SHP77 (cell line): ENCODE data around the gene VSTM4.

Experiments
- DNase-seq, 2 experiments: peaks; one replicate each; lab custom pipeline; 2025; lab: John Stamatoyannopoulos, UW

VSTM4 gene

DNA sequence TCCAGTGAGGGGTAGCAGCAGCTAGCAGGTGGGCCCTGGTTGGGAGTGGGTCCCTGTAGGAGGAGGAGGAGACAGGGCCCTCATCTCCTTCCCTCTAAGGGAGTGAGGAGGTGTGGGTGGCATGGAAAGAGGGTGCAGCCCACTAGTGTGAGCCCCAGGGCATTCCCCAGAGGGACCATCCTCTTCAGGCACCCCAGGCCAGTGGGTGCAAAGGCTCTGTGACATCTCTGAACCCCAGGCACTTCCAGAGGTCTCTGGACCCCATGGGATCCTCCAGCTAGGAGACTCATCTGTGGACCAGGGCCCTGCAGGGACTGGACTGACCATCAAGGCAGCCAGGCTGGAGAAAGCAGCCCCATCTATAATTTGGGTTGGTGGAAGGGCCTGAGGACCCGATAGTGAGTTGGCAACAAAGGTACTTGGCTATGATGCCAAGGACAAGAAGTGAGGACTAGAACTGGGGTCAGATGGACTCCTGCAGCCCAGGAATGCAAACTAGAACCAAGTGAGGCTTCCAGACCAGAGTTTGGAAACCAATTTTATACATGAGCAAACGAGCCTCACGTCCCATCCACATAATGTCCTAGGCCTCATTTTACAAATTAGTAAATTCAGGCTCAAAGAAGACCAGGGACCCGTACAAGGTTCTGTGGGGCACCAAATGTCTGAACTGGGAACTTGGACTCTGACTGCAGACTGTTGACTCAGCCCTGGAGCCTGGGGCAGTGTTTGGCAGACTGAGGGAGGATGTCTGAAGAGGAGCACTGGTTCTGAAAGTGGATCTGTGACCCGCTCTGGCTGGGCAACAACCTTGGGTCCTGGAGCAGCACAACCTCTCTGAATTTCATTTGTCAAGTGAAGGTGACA lies 1.4 kb upstream of the VSTM4 start:
- no peak for DNase-seq

DNA sequence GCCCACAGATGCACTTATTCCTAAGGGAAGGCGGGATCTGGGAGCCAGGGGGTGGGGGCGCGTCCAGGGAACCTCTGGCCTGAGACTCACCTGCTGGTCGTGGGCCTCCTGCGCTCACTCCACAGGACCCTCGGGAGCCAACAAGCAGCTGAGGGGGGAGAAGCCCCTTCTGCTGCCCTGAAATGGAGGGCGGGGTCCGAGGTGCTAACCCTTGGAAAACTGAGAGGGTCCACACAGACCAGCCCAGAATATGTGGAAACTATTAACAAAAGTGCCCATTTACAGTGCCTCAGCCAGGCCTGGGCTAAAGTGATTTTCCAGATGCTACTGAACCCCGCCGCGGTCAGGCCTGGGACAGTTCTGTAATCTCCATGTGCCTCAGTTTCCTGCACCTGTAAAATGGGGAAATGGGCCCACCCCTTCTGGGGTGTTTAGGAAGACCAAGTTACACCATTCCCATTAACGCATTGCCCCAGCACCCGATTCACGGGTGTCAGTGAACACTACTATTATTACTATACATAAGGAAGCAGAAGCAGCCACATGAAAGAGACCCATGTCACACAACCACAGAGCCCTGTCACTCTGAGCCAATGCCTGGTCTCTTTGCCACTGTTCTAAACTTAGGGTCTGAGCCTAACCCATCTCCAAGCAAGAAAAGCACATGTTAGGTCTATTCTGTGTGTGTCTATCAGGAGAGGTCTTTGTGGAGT lies 630 bp upstream of the VSTM4 start:
- no peak for DNase-seq

DNA sequence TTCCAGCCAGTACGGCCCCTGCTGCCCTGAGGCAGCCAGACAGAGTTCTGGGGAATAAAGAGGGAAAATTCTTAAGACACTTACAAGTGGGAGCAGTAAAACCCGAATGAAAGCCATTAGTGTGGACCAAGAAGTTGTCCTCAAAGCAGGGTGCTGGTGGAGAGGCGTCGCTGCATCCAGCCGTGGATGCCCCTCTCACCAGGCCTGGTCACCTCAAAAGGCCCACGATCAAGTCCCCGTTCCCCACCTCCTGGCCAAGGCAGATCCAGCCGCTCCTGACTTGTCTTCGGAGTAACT lies 656 bp downstream of the VSTM4 start:
- DNase-seq: no peak

DNA sequence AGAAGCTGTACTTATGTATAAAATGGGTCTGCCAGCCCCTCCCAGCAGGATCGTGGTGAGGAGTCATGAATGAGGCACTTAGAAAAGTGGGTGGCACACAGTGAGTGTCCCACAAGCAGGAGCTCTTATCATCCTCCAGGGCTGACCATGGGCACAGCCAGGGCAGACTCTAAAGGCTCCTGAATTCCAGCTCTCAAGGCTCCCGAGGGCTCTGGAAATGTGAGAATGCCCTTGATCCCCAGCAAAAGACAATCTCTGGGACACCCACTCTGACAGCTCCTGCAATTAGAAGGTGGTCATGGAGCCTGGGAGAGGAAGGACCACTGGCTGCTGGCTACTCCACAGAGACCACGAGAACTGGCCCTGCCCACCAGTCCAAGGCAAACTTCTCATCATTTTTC lies 1.6 kb downstream of the VSTM4 start:
- no peak for DNase-seq

GRCh38 chr10:49112851-49113250 lies 2.5 kb downstream of the VSTM4 start:
- no peak for DNase-seq

DNA sequence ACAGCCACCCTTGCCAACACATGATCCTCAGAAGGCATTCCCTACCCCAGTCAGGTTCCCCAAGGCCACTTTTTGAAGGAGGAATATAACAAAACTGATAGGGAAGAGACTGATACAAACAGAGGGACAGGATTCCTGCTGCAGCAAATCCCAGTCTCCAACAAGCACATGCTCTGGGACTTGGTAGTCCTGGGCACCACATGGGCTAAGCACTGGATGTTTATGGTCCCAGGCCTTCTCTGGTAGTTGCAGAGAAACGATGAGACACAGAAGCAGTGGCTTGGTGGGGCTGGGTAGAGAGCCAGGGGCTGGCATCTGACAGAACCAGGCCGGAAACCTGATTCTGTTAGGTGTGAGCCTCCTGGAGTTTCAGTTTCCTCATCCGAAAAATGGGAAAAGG lies 3.2 kb downstream of the VSTM4 start:
- DNase-seq: no peak

- DNase-seq: no peak
Measured at GRCh38 chr10:49111320-49111698, 4.0 kb downstream of the VSTM4 start.

DNA sequence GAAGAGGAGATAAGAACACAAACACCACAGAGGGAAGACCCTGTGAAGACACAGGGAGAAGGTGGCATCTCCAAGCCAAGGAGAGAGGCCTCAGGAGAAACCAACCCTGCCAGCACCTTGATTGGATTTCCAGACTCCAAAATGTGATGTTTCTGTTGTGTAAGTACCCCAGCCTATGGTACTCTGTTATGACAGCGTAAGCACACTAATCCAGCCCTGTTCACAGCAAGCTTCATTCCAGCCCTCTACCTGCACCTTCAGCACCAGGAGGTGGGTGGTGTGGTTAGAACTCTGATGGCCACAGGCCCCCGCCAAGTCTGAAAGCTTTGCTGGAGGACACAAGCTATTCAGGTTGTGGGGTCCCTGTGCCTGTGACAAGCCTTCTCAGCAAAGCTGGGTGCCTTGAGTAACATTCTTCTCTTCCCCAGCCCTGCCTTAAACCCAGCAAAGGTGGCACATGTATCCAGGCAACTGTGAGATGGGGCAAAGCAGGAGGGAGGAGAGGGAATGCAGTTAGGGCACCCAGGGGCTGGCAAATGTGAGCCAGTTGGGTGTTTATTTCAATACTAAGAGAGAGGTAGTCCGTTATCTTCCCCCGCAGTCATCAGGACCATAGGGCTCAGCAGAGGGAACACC lies 4.5 kb downstream of the VSTM4 start:
- DNase-seq: no peak

GRCh38 chr10:49109669-49110340 lies 5.5 kb downstream of the VSTM4 start:
- DNase-seq: no peak

GRCh38 chr10:49108656-49109055 lies 6.7 kb downstream of the VSTM4 start:
- DNase-seq: no peak

- no peak for DNase-seq
Measured at GRCh38 chr10:49107887-49108267, 7.4 kb downstream of the VSTM4 start.

DNA sequence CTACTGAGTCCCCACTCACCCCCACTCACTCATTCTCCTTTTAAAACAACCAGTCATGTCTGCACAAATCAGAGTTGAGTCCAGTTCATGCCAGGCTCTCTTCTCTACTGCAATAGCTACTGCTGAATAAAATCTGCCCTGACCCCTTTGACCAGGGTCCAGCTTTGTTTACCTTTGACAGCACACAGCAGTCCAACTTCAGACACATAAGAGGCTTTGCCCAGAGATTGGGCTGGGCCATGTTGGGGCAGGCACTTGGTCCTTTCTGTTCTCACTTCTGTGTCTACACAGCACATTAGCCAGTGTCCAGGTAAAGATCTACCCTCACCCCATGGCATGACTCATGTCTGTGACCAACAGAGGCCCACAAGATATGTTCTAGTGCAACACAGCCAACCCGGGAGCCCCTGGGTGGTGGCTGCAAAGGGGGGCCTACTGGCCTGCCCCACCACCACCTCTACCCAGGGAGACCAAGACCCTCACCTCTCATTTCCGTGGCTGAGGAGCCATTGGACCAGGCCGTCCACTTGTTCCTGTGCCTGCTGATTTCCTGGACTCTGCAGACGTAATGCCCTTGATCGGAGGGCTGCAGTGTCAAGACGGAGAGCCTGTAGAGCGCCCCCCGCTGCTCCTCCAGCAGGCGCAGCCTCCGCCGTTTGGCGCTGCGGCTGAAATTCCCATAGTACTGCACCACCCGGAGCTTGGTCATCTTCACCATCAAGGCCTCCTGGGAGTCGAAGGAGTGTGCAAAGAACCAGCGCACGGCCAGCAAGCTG lies 8.0 kb downstream of the VSTM4 start:
- no peak for DNase-seq

DNA sequence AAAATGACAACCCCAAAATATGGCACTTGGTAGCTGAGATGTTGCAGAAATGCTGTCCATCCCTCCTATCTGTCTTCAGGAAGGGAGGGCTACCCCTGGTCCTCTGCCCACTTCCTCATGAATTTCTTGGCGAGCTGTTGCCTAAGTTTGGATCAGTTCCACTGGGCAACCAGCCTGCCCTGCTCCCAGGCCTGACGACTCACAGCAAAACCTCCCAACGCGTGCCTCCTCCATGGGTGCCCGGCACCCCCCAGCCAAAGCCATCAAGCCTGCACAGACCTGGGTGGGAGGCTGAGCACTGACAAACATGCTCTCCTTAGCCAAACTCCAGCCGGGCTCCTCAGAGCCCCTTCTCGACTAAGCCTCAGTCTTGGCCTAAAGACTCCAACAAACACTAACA lies 8.9 kb downstream of the VSTM4 start:
- DNase-seq: no peak

GRCh38 chr10:49105076-49105475 lies 10.2 kb downstream of the VSTM4 start:
- DNase-seq: no peak

DNA sequence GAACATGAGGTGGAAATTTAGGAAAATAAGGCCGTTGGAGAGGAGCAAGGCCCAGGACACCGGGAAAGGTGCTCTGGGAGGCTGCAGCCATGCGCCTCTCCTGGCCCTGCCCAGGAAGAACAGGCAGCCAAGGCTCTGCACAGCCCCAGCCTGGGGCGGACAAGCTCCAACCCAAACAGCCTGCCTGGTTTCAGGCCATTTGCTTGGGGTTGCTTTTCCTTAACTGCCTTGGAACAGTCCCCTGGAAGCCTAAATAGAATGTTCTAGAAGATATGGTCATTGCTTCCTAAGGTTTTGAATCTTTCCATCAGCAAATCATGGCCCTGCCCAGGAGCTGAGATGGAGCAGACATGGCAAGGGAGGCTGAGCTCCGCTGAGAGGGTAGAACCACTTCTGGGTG lies 11.0 kb downstream of the VSTM4 start:
- DNase-seq: no peak

DNA sequence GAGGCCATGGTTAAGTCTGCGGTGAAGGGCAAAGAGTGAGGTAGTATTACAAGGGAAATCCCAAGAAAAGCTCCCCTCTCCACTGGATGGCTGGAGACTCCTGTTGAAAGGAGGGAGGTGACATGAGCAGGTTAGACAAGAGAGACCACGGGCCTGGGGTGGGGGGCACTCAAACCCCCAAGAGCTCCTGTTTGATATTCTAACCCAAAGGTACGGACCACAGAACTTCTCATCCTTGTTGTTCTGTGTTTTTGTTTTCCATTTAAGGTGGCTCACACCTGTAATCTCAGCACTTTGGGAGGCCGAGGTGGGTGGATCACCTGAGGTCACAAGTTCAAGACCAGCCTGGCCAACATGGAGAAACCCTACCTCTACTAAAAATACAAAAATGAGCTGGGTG lies 11.6 kb downstream of the VSTM4 start:
- DNase-seq: no peak

GRCh38 chr10:49099046-49099445 lies 16.3 kb downstream of the VSTM4 start:
- no peak for DNase-seq

DNA sequence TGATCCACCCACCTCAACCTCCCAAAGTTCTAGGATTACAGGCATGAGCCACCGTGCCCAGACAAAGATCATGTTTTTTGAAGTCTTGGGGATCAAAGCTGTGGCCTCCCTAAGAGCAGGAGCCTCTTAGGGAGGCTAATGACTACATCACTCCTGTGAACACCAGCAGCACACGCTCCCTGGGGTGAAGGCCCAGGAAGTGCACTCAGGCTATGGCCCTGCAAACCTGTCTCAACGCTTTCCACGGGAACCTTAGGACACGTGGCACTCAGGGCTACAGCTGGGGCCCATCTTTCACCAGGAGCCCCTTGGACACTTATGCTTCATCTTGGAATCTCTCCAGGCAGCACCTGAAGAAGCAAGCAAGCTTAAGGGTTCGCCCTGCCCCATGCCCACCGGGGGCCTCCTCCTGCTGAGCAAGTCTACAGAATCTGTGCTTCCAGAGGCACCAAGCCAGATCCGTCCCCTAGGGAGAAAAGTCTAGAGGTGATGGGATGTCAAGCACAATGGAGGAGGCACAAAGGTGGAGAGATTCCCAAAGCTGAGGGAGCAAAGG lies 18.4 kb downstream of the VSTM4 start:
- DNase-seq: no peak

DNA sequence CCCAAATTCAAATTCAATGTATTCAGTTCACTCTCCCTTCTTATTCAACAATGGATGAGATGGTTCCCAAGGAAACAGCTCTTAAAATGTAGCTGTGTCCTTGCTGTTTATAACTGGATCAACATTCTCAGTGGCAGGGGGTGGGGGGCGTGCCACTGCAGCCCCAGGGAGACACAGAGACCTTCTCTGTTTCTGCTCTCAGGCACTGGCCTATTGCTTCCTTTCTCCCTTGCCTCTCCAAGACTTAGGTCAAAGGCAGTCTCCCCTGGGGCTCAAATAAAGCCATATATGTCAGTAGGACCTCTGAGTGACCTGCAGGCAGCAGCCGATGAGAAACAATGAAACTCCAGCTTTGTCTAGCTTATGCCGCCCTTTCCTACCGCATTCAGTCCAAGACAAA lies 20.7 kb downstream of the VSTM4 start:
- no peak for DNase-seq

- no peak for DNase-seq
Measured at GRCh38 chr10:49093922-49094321, 21.4 kb downstream of the VSTM4 start.

GRCh38 chr10:49092477-49092876 lies 22.8 kb downstream of the VSTM4 start:
- no peak for DNase-seq
